NOMO-1 treated with dmso at 0.1 percent for 144 hours (cell line): Measurements from ENCODE around the gene DYNLRB1.

Experiments used
- DNase-seq: peaks from one replicate; lab custom pipeline; 2025; ENCODE audit not compliant: unreplicated experiment; lab: John Stamatoyannopoulos, UW

The DYNLRB1 gene

DNA sequence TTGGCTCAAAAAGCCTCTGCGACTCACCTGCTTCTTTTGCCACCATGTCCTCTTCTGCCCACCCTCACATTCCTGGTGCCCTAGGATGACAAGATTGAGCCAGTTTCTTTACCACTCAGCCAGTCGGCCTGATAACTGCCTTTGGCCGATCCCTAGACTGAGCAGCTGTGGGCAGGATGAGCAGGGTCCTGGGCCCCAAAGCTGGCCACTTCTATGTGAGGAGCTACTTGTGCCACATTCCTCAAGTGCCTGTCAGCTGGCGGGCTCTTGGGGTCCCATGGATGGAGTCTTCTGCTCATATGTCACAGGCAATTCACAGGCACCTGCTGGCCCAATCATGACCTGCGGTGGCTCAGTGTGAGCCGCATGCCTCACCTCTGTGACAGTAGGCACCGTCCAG is 16.5 kb downstream of the DYNLRB1 start:
- no peak for DNase-seq

DNA sequence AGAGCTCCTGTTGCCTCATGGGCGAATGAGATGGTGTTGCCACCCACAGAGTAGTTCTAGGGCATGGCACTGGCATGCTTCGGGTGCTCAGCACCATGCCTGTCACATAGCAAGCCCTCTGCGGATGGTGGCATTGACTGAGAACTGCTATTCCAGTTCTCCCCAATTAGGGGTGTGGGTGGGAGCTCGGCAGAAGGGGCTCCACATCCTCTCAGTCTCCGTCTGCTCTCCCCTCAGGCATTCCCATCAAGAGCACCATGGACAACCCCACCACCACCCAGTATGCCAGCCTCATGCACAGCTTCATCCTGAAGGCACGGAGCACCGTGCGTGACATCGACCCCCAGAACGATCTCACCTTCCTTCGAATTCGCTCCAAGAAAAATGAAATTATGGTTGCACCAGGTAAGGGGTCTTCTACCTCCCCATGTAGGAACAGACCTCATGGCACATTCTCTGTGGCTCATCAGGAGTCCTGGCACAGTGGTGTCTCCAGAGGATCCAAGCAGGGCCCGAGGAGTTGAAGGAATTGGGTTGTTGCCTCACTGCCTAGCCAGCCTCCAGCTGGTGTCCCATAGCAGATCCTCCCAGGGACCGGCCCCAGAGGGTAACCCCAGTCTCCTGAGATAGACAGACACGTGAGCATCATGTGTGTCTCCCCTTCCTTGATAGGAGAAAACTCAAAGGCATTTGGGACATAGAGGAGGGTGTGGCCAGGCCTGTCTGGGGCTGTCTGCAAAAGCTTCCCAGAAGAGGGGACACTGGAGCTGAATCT is 18.4 kb downstream of the DYNLRB1 start:
- no peak for DNase-seq

DNA sequence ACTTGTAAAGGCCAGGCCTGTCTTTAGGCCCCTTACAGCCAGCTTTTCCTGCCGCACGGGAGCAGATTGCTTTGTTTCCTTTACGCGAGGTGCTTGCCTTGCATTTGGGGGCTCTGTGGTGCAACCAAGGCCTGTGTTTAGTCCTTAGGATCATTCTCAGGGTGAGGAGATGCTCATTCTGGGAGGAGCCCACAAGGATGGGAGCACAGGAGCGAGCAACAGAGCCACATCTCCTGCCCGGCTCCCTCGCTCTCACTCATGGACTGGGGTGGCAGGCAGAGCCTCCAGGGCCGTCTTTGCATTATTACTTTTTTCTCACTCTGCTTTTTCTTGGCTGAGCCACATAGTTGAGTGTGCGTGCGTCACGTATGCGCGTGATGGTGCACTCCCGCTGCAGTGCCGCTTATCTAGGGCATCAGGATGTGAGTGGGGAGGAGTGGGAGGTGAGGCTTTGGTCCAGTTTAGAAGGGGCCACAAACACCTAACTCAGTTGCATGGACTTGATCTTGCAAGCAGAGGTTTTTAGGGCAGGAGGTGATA is 19.1 kb downstream of the DYNLRB1 start:
- no peak for DNase-seq

DNA sequence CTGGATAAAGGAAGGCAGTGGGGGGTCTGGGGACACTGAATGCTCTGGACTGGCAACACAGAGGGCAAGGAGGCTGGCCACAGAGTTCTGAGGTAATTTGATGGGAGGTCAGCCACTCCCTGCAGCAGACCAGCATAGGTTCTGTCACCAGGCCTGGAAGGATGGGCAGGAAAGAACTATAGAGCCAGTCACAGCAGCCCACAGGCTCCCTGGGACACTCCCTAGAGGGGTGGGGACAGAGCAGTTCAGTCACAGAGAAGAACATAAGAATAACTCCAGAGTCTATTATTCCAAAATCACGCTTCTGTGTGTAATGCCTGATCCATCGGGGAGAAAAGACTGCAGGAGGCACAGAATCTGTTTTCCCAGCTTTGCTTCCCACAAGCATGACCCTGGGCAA is 19.6 kb downstream of the DYNLRB1 start:
- no peak for DNase-seq

DNA sequence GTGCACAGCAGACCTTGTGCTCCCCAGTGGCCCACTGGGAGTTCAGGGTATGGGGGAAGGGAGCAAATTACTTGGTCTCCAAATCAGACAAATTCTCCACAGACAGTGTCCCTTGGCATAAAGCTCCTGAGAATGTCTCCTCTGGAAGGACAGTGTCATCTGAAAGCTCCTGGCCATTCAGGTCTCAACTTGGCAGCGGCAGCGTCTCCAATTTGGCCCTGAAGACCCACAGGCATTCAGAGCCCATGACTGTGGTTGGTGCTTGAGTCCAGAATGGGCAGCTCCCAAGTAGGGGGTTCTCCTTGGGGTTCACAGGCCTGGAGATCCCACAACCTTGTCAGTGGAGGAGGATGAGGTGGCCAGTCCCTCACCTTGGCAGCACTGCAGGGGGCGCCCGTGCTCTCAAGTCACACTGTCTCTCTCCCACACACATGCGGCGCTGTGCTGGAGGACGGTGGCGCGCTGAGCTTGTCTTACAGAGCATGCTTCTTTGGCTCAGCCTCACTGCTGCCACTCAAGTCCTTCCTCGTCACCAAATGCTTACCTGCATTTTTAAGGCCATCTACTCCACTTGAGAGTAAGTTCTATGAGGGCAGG is 20.7 kb downstream of the DYNLRB1 start:
- no peak for DNase-seq

DNA sequence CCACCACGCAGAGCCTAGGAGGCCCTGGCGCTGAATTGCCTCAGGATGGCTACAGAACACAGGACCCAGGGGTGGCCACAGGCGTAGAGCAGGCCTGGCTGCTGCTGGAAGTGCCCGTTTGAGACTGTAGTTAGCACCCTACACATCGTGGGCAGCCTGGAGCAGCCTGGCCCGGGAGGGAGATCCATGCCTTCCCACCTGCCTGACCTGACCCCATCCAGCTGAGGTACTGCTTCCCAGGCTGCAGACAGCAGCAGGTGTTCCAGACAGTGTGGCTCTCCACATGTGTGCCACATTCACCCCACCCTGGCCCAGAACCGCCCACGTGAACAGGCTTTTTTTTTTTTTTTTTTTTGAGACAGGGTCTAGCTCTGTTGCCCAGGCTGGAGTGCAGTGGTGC is 21.4 kb downstream of the DYNLRB1 start:
- no peak for DNase-seq

DNA sequence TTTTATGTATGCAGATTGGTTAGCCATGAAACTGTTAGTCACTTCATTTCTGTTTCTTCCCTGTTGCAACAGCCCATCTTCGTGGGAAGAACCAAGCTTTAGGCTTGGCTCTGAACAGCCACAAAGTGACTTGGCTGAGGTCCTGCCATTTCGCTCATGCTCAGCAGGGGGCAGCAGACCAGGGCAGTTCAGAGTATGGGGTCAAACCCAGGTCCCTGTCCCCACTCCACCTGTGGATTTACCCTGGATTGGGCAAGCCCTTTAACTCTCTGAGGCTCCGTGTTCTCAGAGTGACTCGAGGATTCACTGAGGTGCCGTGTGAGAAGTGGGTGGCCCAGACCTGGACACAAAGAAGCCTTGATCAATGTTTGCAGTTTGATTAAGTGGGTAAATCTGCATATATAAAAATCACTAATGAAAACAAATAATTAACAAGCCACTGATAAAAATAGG is 22.5 kb downstream of the DYNLRB1 start:
- DNase-seq = peak; percentile 37

DNA sequence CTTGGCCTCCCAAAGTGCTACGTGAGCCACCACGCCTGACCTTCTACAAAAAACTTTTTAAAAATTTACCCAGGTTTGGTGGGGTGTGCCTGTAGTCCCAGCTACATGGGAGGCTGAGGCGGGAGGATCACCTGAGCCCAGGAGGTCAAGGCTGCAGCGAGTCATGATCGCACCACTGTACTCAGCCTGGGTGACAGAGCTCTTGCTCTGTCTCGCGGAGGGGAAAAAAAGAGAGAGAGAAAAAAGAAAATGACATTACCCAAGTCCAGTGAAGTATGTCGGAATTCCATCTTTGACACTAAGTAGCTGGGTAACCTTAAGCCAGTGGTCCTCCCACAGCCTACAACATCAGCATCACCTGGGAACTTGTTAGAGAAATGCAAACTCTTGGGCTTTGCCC is 23.5 kb downstream of the DYNLRB1 start:
- DNase-seq = no peak

DNA sequence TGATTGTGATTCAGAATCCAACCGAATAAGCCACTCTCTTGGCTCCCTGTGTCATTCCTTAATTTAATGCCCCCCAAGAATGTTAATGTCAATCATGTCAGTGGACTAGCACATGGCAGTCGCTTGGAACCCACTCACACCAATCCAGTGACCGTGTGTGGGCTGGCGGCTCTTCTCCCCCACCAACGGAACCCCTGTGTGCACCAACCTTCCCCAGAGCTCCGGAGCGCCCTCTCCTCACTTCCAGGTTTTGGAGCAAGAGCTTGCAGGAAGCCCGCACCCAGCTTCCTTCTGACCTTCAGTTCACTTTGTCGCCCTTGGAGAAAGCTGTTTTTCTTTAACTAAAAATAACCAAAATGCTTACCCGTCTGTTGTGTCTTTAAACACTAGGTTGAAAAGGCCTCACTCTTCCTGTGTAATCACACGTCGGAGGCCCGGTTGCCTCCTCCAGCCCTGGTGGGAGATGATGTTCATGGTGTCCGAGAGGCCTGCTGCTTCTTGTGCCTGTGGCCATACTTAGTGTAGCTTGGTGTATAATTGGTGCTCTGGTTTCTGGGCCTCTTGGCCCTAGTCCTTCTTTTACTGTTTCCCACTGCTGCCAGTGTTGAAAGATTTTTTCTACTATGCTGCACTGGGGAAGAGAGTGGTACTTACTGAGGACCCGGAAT is 24.5 kb downstream of the DYNLRB1 start:
- DNase-seq = no peak

DNA sequence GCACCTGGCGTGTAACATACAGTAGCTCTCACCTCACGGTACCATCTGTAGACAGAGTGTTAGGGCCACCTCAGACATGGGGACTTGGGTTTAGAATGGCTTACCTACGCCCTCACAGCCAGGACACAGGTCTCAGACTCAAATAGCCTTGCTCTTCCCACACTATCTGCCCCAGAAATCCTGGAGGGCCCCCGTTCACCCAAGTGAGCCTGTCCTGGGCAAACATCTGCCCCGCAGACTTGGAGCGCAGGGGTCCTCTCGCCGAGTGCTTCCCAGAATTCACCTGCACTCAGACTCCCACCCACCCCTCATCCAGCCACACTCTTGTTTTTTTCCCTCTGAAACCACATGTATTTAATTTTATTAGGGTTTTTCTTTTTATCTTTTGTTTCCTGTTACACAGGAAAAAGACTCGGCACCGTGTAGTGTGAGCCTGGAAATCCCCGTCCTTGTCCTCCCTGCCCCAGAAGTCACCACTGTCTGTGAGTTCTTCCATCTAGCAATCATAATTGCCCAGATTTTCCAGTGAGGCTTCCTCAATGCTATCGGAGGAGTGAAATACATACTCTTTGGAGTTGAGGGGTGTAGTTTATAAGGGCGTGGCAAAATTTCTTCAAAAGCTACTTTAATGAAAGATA is 25.2 kb downstream of the DYNLRB1 start:
- no peak for DNase-seq

DNA sequence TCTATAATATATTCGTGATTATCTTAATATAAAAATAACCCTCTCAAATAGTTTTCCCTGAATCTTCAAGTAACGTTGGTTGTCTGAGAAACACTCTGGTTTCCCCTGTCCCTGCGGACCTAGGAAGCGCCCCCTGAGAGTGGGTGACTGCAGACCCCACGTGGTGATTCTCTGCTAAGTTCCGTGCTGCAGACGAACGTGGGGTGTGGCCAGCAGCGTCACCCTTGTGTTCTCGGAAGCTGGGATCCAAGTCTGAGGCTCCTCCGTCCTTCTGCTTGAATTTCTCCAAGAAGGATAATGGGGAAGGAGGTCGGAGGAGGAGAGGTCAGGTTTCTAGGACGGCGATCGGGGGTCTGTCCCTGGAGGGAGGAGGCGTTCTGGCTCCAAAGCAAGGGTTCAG is 25.7 kb downstream of the DYNLRB1 start:
- no peak for DNase-seq

DNA sequence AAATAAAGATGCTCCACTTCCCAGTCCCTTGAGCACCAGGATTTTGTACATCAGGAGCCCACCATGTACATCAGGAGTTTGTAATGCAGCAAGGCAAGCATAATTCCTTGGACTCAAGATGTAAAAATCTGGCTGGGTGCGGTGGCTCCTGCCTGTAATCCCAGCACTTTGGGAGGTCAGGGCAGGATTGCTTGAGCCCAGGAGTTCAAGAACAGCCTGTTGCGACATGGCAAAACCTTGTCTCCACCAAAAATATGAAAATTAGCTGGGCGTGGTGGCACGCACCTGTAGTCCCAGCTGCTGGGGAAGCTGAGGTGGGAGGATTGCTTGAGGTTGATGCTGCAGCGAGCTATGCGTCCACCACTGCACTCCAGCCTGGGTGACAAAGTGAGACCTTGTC is 26.2 kb downstream of the DYNLRB1 start:
- no peak for DNase-seq

DNA sequence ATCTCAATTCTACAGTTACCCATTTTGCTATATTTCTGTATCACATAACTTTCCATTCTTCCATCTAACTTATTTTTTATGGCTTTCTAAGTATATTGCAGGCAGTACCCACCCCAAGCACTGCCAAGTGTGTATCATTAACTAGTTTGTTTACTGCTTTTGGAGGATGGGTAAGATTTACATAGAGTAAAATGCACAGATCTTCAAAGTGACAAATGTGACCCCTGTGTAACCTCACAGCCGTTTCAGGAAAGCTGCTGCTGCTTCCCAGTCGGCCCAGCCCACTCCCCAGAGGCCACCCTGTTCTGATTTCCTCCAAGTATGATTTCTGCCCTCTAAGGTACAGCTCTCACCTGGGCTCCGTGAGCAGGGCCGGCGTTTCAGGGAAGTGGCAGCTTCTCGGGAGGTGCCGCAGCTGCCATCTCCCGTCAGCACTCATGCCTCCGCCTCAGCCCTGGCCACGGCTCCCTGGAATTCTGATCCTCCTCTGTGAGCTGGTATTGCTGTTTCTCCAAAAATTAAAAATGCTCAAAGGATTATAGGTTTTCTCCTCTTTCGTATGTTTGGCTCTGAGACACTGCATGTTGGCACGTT is 27.3 kb downstream of the DYNLRB1 start:
- DNase-seq = no peak

DNA sequence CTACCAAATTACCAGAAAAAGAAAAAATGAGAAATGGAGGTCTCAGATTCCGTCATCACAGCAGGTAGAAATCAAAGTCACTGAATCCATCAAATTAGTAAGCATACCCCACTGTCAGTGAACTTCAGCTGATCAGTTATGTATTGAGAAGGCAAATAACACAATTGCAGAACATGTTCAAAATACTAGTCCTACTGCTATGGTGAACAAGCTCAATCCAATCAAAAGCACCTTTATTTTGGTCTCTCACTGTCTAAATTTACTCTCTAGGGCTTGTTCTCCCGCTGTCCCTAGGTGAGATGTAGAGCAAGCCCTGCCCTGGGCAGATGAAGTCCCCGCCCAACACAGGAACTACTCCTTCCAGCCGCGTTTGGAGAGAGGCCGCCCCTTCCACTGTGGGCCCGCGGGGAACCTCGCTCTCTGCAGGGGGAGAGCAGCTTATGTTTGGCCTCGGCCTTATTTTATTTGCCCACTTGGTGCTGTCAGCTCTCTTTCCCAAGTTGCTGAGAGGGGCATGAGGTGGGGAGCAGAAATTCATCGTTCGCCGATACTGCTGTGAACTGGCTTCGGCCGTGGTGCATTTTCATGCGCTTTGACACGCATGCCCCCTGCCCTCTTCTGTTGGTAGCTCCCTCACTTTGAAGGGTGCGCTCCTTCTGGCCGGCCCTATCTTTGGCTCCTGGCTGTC is 28.0 kb downstream of the DYNLRB1 start:
- DNase-seq = no peak

DNA sequence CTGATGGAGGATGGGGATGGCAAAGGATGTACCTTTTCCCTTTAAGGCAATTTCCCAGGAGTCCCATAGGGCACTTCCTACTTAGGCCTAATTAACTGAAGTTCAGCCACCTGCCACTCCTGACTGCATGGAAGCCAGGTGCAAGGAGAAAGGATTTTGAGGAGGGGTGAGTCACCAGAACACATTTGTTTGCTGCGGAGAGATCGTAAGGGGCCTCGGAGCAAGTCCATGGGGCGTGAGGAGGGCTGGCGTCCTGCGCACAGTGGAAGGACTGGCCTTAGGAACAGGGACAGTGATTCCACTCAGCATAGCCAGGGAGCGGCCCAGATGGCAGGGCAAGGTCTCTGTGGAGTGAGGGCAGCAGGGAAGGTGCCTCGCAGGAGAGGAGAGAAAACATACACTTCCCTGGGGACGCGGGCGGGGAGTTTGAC is 30.5 kb downstream of the DYNLRB1 start:
- no peak for DNase-seq

DNA sequence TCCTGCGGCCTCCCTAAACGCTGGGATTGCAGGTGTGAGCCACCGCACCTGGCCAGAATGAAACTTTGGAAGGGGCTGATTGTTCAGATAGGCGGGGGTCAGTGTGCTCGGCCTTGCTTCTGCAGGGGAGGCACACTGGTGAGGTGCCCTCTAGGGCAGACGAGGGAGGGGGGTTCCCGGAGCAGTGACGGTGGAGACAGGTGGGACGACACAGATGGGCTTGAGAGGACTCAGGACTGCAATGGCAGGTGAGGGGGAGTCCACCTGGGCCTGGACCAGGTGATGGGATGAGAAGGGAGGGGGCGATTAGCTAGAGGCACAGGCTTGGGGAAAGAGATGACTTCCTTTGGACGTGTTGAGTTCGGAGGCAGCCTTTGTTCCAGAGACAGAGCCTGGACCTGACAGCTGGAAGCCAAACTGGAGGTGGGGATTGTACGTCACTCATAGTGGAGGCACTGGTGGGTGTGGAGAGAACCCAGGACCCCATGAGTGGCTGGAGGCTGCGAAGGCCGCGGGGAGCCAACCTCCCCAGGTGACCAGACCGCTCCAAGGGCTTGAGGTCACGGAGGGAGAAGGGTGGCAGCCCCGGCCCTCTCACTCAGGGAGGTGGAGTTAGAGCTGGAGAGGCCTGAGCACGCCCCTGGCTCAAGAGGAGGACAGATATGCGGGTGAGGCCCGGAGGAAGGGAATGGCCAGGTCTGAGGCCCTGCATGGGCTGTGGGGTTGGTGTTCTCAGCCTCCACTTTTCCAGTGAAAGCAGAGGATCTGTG is 31.8 kb downstream of the DYNLRB1 start:
- no peak for DNase-seq

DNA sequence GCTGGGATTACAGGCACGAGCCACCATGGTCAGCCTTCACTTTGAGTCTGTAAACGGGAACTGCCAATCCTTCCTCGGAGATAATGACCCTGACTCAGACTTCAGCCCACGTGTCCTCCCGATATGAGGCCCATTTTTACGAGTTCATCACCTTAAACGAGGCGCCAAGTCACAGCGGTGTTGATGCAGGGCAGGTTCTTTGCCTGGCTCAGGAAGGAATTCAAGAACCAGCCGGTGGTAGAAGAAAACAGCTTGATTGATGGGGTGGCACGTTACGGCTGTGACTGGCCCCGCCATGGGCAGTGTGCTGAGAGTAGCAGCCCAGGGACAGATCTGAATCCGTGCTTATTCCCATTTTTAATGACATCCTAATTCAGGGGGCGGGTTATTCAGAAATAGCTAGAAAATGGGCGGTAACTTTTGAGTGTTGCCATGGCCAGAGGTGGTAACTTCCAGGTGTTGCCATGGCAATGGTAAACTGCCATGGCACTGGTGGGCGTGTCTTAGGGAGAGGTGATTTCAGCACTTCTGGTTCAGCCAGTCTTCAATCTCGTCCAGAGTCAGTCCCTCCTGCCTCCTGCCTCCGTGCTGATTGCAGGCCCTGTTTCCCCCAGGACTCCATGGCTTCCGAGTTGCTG is 33.2 kb downstream of the DYNLRB1 start:
- DNase-seq = peak; percentile 12

DNA sequence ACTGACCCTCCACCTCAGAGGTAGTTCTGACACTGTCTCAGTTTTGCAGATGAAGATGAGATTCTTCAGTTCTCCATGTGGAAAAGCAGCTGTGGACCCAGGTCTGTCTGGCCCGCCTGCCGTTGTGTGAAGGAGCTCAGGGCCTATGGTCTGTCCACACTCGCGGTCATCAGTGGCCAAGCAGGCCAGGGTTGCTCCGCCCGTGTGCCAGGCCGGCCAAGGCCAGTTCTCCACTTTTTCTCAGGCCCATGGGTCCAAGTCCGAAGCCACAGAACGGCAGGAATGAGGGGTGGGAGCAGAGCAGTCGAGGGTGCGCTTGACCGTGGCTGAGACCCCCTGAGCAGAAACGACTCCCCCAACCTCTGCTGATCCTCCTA is 33.7 kb downstream of the DYNLRB1 start:
- DNase-seq = no peak

DNA sequence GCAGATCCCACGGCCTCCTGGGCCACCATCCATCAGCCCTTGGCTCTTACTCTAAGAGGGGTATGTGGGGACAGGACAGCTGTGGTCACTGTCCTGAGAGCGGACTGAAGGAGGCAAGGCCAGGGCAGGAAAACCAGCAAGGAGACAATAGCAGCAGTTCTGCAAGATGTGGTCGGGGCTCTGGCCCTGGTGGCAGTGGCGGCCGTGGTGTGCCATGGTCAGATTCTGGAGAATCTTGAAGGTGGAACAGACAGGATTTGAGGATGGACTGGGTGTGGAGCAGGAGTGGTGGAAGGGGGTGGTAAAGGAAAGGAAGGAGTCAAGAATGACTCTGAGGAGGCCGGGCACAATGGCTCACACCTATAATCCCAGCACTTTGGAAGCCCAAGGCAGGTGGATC is 36.3 kb downstream of the DYNLRB1 start:
- DNase-seq = no peak
